SIG-M5 treated with dmso at 0.1 percent for 504 hours (cell line): Measurements from ENCODE around the gene TSSK6.

Source experiments
- DNase-seq: peaks from one replicate; lab custom pipeline; 2025; ENCODE audit not compliant: unreplicated experiment; lab: John Stamatoyannopoulos, UW

Gene TSSK6

DNA sequence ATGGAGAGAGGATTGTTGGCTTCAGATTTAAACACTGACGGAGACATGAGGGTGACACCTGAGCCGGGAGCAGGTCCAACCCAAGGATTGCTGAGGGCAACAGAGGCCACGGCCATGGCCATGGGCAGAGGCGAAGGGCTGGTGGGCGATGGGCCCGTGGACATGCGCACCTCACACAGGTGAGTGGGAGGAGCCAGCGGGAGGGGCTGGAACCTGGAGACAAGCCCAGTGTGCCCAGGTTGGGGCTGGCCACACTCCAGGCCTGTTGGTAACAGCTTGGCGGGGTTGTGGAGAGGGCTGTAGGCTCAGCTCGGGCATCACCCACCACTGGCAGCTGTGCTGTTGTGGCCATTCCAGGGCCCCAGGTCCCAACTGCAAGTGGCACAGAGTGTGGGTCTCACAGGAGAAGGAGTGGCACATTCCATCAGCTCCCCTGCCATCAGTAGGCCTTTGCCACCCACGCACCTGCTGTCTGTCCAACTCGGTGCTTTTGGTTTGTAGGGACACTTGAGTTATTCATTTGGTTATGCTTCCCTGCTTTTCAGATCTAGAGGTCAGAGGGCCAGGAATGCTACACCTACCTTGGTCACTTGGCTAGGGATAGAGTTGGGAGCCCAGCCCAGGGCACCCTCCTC lies 49.8 kb downstream of the TSSK6 start:
- DNase-seq, result no peak

DNA sequence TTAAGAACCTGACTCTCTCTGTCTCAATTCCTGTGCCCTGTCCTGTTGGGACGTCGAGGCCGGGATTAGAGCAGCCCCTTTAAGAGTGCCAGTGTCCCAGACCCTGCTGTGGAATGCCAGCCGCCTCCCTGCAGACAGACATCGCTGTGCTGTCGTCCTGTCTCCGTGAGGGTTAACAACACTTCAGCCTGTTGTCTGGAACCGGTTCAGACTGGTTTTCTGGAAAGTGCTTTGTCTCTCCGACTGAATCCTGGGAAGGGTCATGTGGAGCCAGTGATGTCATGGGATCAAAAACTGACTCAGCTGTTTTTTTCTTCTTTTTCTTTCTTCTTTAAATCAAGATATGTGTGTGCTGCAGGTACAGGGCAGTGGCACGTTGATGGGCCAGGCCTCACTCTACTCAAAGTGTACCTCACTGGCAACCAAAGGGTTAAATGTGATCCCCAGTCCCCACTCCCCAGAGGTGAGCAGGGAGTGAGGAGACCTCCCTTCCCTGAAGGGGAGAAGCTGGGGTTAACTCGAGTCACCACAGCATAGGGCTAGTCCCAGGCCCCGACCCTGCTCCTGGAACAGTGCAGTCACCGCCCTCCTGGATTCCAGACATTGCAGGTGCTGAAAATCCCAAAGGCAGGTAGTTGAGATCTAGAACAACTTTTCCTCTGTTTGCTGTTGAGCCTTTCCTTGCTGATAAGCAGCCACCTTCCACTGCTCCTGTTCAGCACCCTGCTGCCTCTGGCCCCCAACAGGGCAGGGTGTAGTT lies 50.8 kb downstream of the TSSK6 start:
- DNase-seq, result no peak
